ENCODE measurements around the gene KCNJ6. TPM values are rescaled to one million over a fixed set of nuclear protein-coding genes. Genes with fewer than 3 reads are reported as not detected.

The KCNJ6 gene
- total RNA-seq, 1 experiment from 2014 or later = 1.2 TPM

DNA sequence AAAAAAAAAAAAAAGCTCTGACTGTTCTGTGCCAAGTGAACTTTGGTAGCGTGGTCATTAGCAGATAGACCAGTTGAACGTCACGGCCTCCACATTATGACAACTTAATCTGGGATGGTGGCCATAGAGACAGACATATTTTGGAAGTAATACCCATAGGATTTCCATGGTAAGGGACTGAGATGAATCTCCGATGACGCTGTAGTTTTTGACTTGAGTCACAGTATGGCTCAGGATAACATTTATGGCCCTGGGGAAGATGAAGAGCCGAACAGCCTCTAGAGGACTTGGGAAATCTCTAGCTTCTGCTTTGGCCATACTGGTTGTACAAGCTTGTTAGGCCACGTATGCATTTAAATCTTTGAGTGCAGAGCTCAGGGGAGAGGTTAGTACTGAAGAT is 214.0 kb downstream of the KCNJ6 start:
- peaks cover 0 to 4% of the 10 kb centered on the region in 2 experiments; a peak in 1 of 5 replicates for H3K9me3 Mint-ChIP-seq
- Histone ChIP-seq H4K5ac (ENCODE audit: insufficient read length, low read depth, low read length) (no peak overlapping the region), H4K91ac (ENCODE audit: insufficient read length, low read depth, low read length) (no peak overlapping the region), H3K27ac (ENCODE audit: insufficient read length, low read depth, low read length) (no peak overlapping the region), H3T11ph (ENCODE audit: low read length) (no peak overlapping the region), H2BK15ac (ENCODE audit: low read depth, low read length) (no peak overlapping the region), H3K18ac (ENCODE audit: insufficient read length, low read depth, low read length) (no peak overlapping the region), H3K23me2 (ENCODE audit: insufficient read length, low read depth, low read length, poor library complexity, severe bottlenecking) (no peaks in the 10 kb centered on the region), H3K27me3 (ENCODE audit: insufficient read depth, low read length) (no peaks in the 10 kb centered on the region; the same call in 1 of the 2 replicates), H2BK120ac (ENCODE audit: low read depth, low read length, poor library complexity, severe bottlenecking) (no peak overlapping the region), H4K8ac (replicated peaks; ENCODE audit: insufficient read length, low read depth, low read length) (no peak overlapping the region), H2BK20ac (ENCODE audit: low read depth, low read length, poor library complexity, severe bottlenecking) (no peak overlapping the region), H3K14ac (ENCODE audit: insufficient read depth, low read length) (no peak overlapping the region), H2BK5ac (ENCODE audit: insufficient read length, low read length) (no peak overlapping the region), H3K4ac (ENCODE audit: low read depth, low read length) (no peak overlapping the region), H3K9ac (ENCODE audit: extremely low read depth, insufficient read length, low read length) (no peak overlapping the region), H3K56ac (ENCODE audit: insufficient read length, low read depth, low read length) (no peak overlapping the region), H3K23ac (ENCODE audit: insufficient read length, low read depth, low read length) (no peak overlapping the region), H2BK12ac (ENCODE audit: insufficient read length, low read depth, low read length) (no peak overlapping the region), H3K4me1 (ENCODE audit: insufficient read depth, low read length) (no peaks in the 10 kb centered on the region), H3K79me2 (ENCODE audit: insufficient read depth, low read length) (no peaks in the 10 kb centered on the region), H4K20me1 (ENCODE audit: control insufficient read depth, insufficient read depth, insufficient read length) (no peaks in the 10 kb centered on the region), H2AFZ (ENCODE audit: low read length) (no peak overlapping the region), H3K79me1 (ENCODE audit: insufficient read depth, low read depth, low read length, poor library complexity, severe bottlenecking) (no peaks in the 10 kb centered on the region), H3K4me2 (ENCODE audit: insufficient read depth, insufficient read length, low read length) (no peak overlapping the region), H2AK5ac (ENCODE audit: insufficient read length, low read length) (no peak overlapping the region), H3K9me3 (ENCODE audit: control insufficient read depth, low read depth, low read length) (no peaks in the 10 kb centered on the region)
- TF ChIP-seq, protein P1, sequence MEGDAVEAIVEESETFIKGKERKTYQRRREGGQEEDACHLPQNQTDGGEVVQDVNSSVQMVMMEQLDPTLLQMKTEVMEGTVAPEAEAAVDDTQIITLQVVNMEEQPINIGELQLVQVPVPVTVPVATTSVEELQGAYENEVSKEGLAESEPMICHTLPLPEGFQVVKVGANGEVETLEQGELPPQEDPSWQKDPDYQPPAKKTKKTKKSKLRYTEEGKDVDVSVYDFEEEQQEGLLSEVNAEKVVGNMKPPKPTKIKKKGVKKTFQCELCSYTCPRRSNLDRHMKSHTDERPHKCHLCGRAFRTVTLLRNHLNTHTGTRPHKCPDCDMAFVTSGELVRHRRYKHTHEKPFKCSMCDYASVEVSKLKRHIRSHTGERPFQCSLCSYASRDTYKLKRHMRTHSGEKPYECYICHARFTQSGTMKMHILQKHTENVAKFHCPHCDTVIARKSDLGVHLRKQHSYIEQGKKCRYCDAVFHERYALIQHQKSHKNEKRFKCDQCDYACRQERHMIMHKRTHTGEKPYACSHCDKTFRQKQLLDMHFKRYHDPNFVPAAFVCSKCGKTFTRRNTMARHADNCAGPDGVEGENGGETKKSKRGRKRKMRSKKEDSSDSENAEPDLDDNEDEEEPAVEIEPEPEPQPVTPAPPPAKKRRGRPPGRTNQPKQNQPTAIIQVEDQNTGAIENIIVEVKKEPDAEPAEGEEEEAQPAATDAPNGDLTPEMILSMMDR (conservative IDR thresholded peaks at IDR 0.05) = no peak
- WGBS (ENCODE audit: extremely low coverage, insufficient read length, low lambda C conversion rate) = no CpG with 5 or more reads among the region's 7 CpGs
- no peak for DNase-seq
- no peaks in the 10 kb centered on the region for H3K27me3 Mint-ChIP-seq (ENCODE audit: low read depth)
- no peaks in the 10 kb centered on the region for H3K4me1 Mint-ChIP-seq
- H3K4me3 Mint-ChIP-seq = no peak overlapping the region
- H3K36me3 Mint-ChIP-seq (ENCODE audit: insufficient read depth in 1 of 3, low read depth in 3 of 3) = peaks cover 0 to 2% (median 0%) of the 10 kb centered on the region in 3 experiments; a peak in 2 of 7 replicates
- no peak overlapping the region for H3K27ac Mint-ChIP-seq

Data from H9 (cell line).